Loucy (cell line): ENCODE results near the gene LYZ.

Experiments
- H2AFZ ChIP-seq: fragments of 200-600 bp; sonication (generic); 2 replicates; pipeline ENCODE4 v1.6.0; 2016; ENCODE audit warnings: antibody characterized with exemption, mild to moderate bottlenecking, low read length, moderate library complexity
- H3F3A ChIP-seq: fragments of 200-600 bp; 2 replicates; pipeline ENCODE4 v1.6.0; 2016; ENCODE audit warnings: antibody characterized with exemption, low read depth, mild to moderate bottlenecking
- H3K27me3 ChIP-seq: fragments of 200-600 bp; sonication (generic); 2 replicates; pipeline ENCODE4 v1.6.1; 2014; ENCODE audit warnings: low read length, mild to moderate bottlenecking; ENCODE audit not compliant: insufficient read depth, poor library complexity, severe bottlenecking
- H3K36me3 ChIP-seq: fragments of 200-600 bp; sonication (generic); 2 replicates; pipeline ENCODE4 v1.6.1; 2016; ENCODE audit warnings: low read length; ENCODE audit not compliant: insufficient read depth
- H3K4me1 ChIP-seq: fragments of 200-600 bp; sonication (generic); 2 replicates; pipeline ENCODE4 v1.5.1; 2014; ENCODE audit warnings: low read length, mild to moderate bottlenecking; ENCODE audit not compliant: insufficient read depth, poor library complexity, severe bottlenecking
- H3K4me2 ChIP-seq: fragments of 200-600 bp; sonication (generic); 2 replicates; pipeline ENCODE4 v1.6.0; 2014; ENCODE audit warnings: antibody characterized with exemption, low read length, low read depth, mild to moderate bottlenecking; ENCODE audit not compliant: poor library complexity, severe bottlenecking
- H3K4me3 ChIP-seq: fragments of 200-600 bp; sonication (generic); 2 replicates; pipeline ENCODE4 v1.5.1; 2014; ENCODE audit warnings: low read length, mild to moderate bottlenecking, mixed read lengths; ENCODE audit not compliant: poor library complexity, severe bottlenecking
- H3K79me2 ChIP-seq: fragments of 200-600 bp; sonication (generic); 2 replicates; pipeline ENCODE4 v1.6.1; 2014; ENCODE audit warnings: low read length; ENCODE audit not compliant: insufficient read depth
- H3K9ac ChIP-seq: fragments of 200-600 bp; sonication (generic); 2 replicates; pipeline ENCODE4 v1.6.0; 2014; ENCODE audit warnings: mild to moderate bottlenecking, low read depth, low read length, moderate library complexity; ENCODE audit not compliant: poor library complexity, severe bottlenecking
- H3K9me2 ChIP-seq: fragments of 200-600 bp; sonication (generic); replicated peaks from 2 replicates; pipeline ENCODE4 v1.6.1; 2016; ENCODE audit warnings: low read depth, low read length, mixed read lengths
- H3K9me3 ChIP-seq: fragments of 200-600 bp; sonication (generic); 2 replicates; pipeline ENCODE4 v1.6.1; 2014; ENCODE audit warnings: mild to moderate bottlenecking, antibody characterized with exemption, low read length, low read depth; ENCODE audit not compliant: insufficient read depth
- H4K20me1 ChIP-seq: fragments of 200-600 bp; sonication (generic); 2 replicates; pipeline ENCODE4 v1.6.0; 2014; ENCODE audit warnings: antibody characterized with exemption, low read length, mild to moderate bottlenecking; ENCODE audit not compliant: insufficient read depth, poor library complexity, severe bottlenecking
- EZH2phosphoT487 ChIP-seq: fragments of 200-600 bp; IDR thresholded peaks from 2 replicates; pipeline ENCODE4 v1.6.1; 2018; ENCODE audit warnings: antibody characterized with exemption, mild to moderate bottlenecking, moderate library complexity, borderline replicate concordance
- TF ChIP-seq, protein P1 (sequence below): fragments of 200-600 bp; sonication (generic); conservative IDR thresholded peaks from 2 replicates; pipeline ENCODE4 v1.5.1; 2014; ENCODE audit warnings: mild to moderate bottlenecking, antibody characterized with exemption, low read length

The LYZ gene

DNA sequence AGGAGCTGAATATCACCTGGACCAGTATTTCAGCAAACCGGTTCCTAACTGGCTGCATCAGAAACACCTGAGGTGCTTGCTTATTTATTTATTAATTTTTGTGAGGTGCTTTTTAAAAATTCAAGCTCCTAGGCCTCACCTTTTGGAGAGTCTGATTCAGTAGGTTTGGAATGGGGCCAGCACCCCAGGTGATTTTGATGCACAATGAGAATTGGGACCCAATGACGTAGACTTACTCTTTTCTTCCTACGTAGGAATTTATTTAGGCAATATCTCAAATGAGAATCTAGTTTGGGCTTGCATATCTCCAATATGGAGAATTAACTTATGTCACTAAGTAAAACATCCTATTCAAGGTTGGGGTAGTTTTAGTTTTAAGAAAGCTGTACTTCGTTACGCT is 18.6 kb downstream of the LYZ start:
- Histone ChIP-seq H3K9ac (no peak overlapping the region), H3K27me3 (no peaks in the 10 kb centered on the region), H3K4me1 (peaks cover 44% of the 10 kb centered on the region), H3K36me3 (peaks cover 57% of the 10 kb centered on the region), H3K4me3 (no peak overlapping the region), H3K4me2 (peak overlapping the region; percentile 56), H3F3A (no peaks in the 10 kb centered on the region; the same call in 1 of the 2 replicates), H4K20me1 (peaks cover 40% of the 10 kb centered on the region), H3K79me2 (peaks cover 85% of the 10 kb centered on the region), H3K9me2 (no peaks in the 10 kb centered on the region), H2AFZ (no peak overlapping the region), H3K9me3 (no peaks in the 10 kb centered on the region)
- no peak for TF ChIP-seq EZH2phosphoT487
- TF ChIP-seq, protein P1, sequence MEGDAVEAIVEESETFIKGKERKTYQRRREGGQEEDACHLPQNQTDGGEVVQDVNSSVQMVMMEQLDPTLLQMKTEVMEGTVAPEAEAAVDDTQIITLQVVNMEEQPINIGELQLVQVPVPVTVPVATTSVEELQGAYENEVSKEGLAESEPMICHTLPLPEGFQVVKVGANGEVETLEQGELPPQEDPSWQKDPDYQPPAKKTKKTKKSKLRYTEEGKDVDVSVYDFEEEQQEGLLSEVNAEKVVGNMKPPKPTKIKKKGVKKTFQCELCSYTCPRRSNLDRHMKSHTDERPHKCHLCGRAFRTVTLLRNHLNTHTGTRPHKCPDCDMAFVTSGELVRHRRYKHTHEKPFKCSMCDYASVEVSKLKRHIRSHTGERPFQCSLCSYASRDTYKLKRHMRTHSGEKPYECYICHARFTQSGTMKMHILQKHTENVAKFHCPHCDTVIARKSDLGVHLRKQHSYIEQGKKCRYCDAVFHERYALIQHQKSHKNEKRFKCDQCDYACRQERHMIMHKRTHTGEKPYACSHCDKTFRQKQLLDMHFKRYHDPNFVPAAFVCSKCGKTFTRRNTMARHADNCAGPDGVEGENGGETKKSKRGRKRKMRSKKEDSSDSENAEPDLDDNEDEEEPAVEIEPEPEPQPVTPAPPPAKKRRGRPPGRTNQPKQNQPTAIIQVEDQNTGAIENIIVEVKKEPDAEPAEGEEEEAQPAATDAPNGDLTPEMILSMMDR: no peak

GRCh38 chr12:69368171-69368570 is 20.0 kb downstream of the LYZ start:
- Histone ChIP-seq H3K79me2 (peaks cover 81% of the 10 kb centered on the region), H3K4me3 (no peak overlapping the region), H3K4me1 (peaks cover 38% of the 10 kb centered on the region), H3F3A (no peaks in the 10 kb centered on the region; the same call in 1 of the 2 replicates), H4K20me1 (peaks cover 33% of the 10 kb centered on the region), H3K9me2 (no peaks in the 10 kb centered on the region), H3K36me3 (peaks cover 69% of the 10 kb centered on the region), H3K9ac (peak overlapping the region; percentile 1), H3K4me2 (peak overlapping the region; percentile 56), H3K27me3 (no peaks in the 10 kb centered on the region), H3K9me3 (no peaks in the 10 kb centered on the region), H2AFZ (no peak overlapping the region)
- TF ChIP-seq EZH2phosphoT487: no peak
- TF ChIP-seq, protein P1: no peak

- Histone ChIP-seq H3K9me2 (no peaks in the 10 kb centered on the region), H3K27me3 (no peaks in the 10 kb centered on the region), H4K20me1 (no peaks in the 10 kb centered on the region), H3K4me2 (no peak overlapping the region), H3F3A (no peaks in the 10 kb centered on the region; the same call in 1 of the 2 replicates), H3K9ac (no peak overlapping the region), H3K9me3 (no peaks in the 10 kb centered on the region), H3K4me1 (no peaks in the 10 kb centered on the region), H2AFZ (no peak overlapping the region), H3K4me3 (no peak overlapping the region), H3K36me3 (peaks cover 67% of the 10 kb centered on the region; the same call in 1 of the 2 replicates), H3K79me2 (peaks cover 46% of the 10 kb centered on the region)
- TF ChIP-seq EZH2phosphoT487: no peak
- TF ChIP-seq, protein P1: no peak
Measured at GRCh38 chr12:69383074-69383473, 34.9 kb downstream of the LYZ start.
